K562 (cell line): ENCODE data around the gene BST1. TPM values are rescaled to one million over a fixed set of nuclear protein-coding genes. Genes with fewer than 3 reads are reported as not detected.

Source experiments
- ATAC-seq: fragments of 200-7000 bp; cut with Tn5 transposase; 3 replicates; pipeline ENCODE4 v1.9.1; 2020; ENCODE audit warnings: moderate library complexity
- BruUV-seq: library from RNA; stranded (reverse); fragments of 400-500 nt; replicated peaks from 2 replicates; lab custom pipeline; 2021; lab: Mats Ljungman, UMichigan
- CTCF ChIA-PET: fragments of 300-600 bp; formaldehyde crosslinking; extraction: SDS; loops from one replicate; lab custom pipeline; 2021; ENCODE audit warnings: low intra/inter-chr PET ratio; lab: Yijun Ruan, JAX
- POLR2A ChIA-PET: fragments of 300-600, 350-650 bp; sonication (Branson Sonifier 250); formaldehyde crosslinking; extraction: SDS; loops from one replicate; lab custom pipeline; 2021; ENCODE audit warnings: antibody characterized with exemption, inconsistent platforms; lab: Yijun Ruan, JAX
- DNase-seq, 4 experiments: peaks; one replicate each; pipeline versions ENCODE4 v3.0.0 to v3.0.0-alpha.2; 2011 to 2018; ENCODE audit warnings: low spot score in 3 of 4, mixed read lengths in 3 of 4; ENCODE audit errors: extremely low read depth in 1 of 4
- FAIRE-seq: peaks from 2 replicates; lab custom pipeline; 2011; peaks lifted over from hg19 to GRCh38; lab: Jason Lieb, UNC
- H2AFZ ChIP-seq: 2 replicates; pipeline ENCODE4 v1.6.0; 2011; ENCODE audit warnings: low read depth, low read length, control low read depth, inconsistent platforms
- H3K27ac ChIP-seq: fragments of 200-600 bp; 3 replicates; pipeline ENCODE4 v1.8.0; 2011; ENCODE audit warnings: low read depth, mild to moderate bottlenecking, control low read depth, inconsistent platforms, low read length, moderate library complexity, mixed read lengths; ENCODE audit errors: extremely low read depth
- H3K27me3 ChIP-seq, 2 experiments: fragments of 300-600 bp in 1 of 2; 2 replicates in 1 of 2; 3 replicates in 1 of 2; pipeline versions ENCODE4 v1.6.0 to v1.8.0; 2011; ENCODE audit warnings: inconsistent platforms in 2 of 2, low read length in 2 of 2, mild to moderate bottlenecking in 1 of 2, mixed read lengths in 1 of 2, moderate library complexity in 1 of 2; ENCODE audit not compliant: control insufficient read depth in 2 of 2, insufficient read depth in 2 of 2
- H3K36me3 ChIP-seq: fragments of 300-600 bp; 3 replicates; pipeline ENCODE4 v1.8.0; 2011; ENCODE audit warnings: mild to moderate bottlenecking, low read length, inconsistent platforms; ENCODE audit not compliant: control insufficient read depth, insufficient read depth
- H3K4me1 ChIP-seq, 2 experiments: fragments of 200-600 bp in 1 of 2; replicated peaks in 1 of 2; 2 replicates in 1 of 2; 3 replicates in 1 of 2; pipeline versions ENCODE4 v1.5.1 to v1.8.0; 2011; ENCODE audit warnings: inconsistent platforms in 2 of 2, low read length in 2 of 2, mild to moderate bottlenecking in 1 of 2, mixed read lengths in 1 of 2, moderate library complexity in 1 of 2; ENCODE audit not compliant: control insufficient read depth in 2 of 2, insufficient read depth in 2 of 2
- H3K4me2 ChIP-seq: 2 replicates; pipeline ENCODE4 v1.6.1; 2011; ENCODE audit warnings: low read length, control low read depth, inconsistent platforms, mixed read lengths; ENCODE audit not compliant: insufficient read depth
- H3K4me3 ChIP-seq: fragments of 200-600 bp; sonication (generic), shearing (Covaris generic); 2 replicates; pipeline ENCODE4 v1.5.1; 2016; ENCODE audit warnings: control low read depth, inconsistent platforms
- H3K79me2 ChIP-seq: fragments of 200-600 bp; 3 replicates; pipeline ENCODE4 v1.8.0; 2011; ENCODE audit warnings: low read length, inconsistent platforms; ENCODE audit not compliant: control insufficient read depth, insufficient read depth
- H3K9ac ChIP-seq, 2 experiments: 2 replicates each; pipeline versions ENCODE4 v1.6.0 to v1.6.1; 2011; ENCODE audit warnings: low read depth in 2 of 2, low read length in 2 of 2, control low read depth in 1 of 2, inconsistent platforms in 1 of 2, mild to moderate bottlenecking in 1 of 2, mixed read lengths in 1 of 2; ENCODE audit not compliant: insufficient read depth in 1 of 2
- H3K9me1 ChIP-seq: one replicate; pipeline ENCODE4 v1.6.0; 2011; ENCODE audit warnings: inconsistent platforms, mild to moderate bottlenecking, low read length, moderate library complexity; ENCODE audit not compliant: control insufficient read depth, insufficient read depth
- H3K9me3 ChIP-seq: replicated peaks from 2 replicates; pipeline ENCODE4 v1.5.1; 2011; ENCODE audit warnings: low read depth, low read length, inconsistent platforms; ENCODE audit not compliant: control insufficient read depth, insufficient read depth
- H4K20me1 ChIP-seq: replicated peaks from 2 replicates; pipeline ENCODE4 v1.6.1; 2011; ENCODE audit warnings: low read length, inconsistent platforms, mixed read lengths; ENCODE audit not compliant: control insufficient read depth, insufficient read depth
- ARID3B ChIP-seq: fragments of 250-450 bp; sonication (Bioruptor Pico); IDR thresholded peaks from 2 replicates; pipeline ENCODE4 v1.4.0; 2020; ENCODE audit warnings: borderline replicate concordance
- ETV5 ChIP-seq: sonication (generic); formaldehyde crosslinking; IDR thresholded peaks from 2 replicates; pipeline ENCODE4 v1.4.0; 2020; ENCODE audit warnings: low read depth, mild to moderate bottlenecking, missing genetic modification reagents
- ILF3 ChIP-seq: fragments of 450-650 bp; IDR thresholded peaks from 2 replicates; pipeline ENCODE4 v1.6.1; 2018; ENCODE audit warnings: antibody characterized with exemption, mild to moderate bottlenecking, moderate library complexity, borderline replicate concordance
- NR2C1 ChIP-seq, 2 experiments: fragments of 450-650 bp; IDR thresholded peaks; 2 replicates each; pipeline ENCODE4 v1.6.1; 2017; ENCODE audit warnings: mild to moderate bottlenecking in 2 of 2, antibody characterized with exemption in 1 of 2, inconsistent platforms in 1 of 2, missing compliant biosample characterization in 1 of 2, missing genetic modification characterization in 1 of 2
- PHB ChIP-seq: fragments of 250-450 bp; sonication (Bioruptor Pico); IDR thresholded peaks from 2 replicates; pipeline ENCODE4 v1.5.0; 2021
- POLR2B ChIP-seq: fragments of 450-650 bp; IDR thresholded peaks from 2 replicates; pipeline ENCODE4 v1.6.1; 2018; ENCODE audit warnings: low read depth; ENCODE audit not compliant: partially characterized antibody
- RFX5 ChIP-seq: IDR thresholded peaks from 2 replicates; pipeline ENCODE4 v1.6.1; 2011; ENCODE audit warnings: low read depth, mild to moderate bottlenecking, improper control_type of control experiment, low read length
- ZBTB8A ChIP-seq: fragments of 450-650 bp; IDR thresholded peaks from 2 replicates; pipeline ENCODE4 v1.6.1; 2018; ENCODE audit warnings: mild to moderate bottlenecking, moderate library complexity; ENCODE audit not compliant: partially characterized antibody
- ZFP30 ChIP-seq: fragments of 250-450 bp; sonication (Bioruptor Pico); IDR thresholded peaks from 2 replicates; pipeline ENCODE4 v1.8.0; 2022; ENCODE audit warnings: moderate library complexity, mild to moderate bottlenecking, inconsistent platforms, borderline replicate concordance
- ZNF280A ChIP-seq: fragments of 450-650 bp; IDR thresholded peaks from 2 replicates; pipeline ENCODE4 v1.6.1; 2018; ENCODE audit warnings: mild to moderate bottlenecking, low read depth; ENCODE audit not compliant: partially characterized antibody
- ZNF785 ChIP-seq: fragments of 250-450 bp; sonication (Bioruptor Pico); IDR thresholded peaks from 2 replicates; pipeline ENCODE4 v1.4.0; 2020; ENCODE audit warnings: mild to moderate bottlenecking
- WGBS: fragments of 100-300 bp; shearing (Covaris generic); methylation state at CpG from one replicate; pipeline ENCODE4 v1.1.6; 2016; ENCODE audit warnings: low coverage, mixed read lengths; ENCODE audit not compliant: insufficient coverage; ENCODE audit errors: missing lambda C conversion rate; 5-methylcytosine and 5-hydroxymethylcytosine counted together
- in situ Hi-C: fragments of 300-500 bp; cut with MboI; formaldehyde crosslinking; loops from 4 replicates; pipeline ENCODE4 v1.15.0; 2018; ENCODE audit warnings: inconsistent platforms, mixed read lengths
- intact Hi-C: fragments of 100-400 bp; cut with micrococcal nuclease; formaldehyde crosslinking; loops from 2 replicates; pipeline ENCODE4 v1.14.2; 2022
- polyA plus RNA-seq, 8 experiments: library from polyadenylated mRNA; depleted of rRNA in 4 of 8; stranded (reverse) in 5 of 8; unstranded in 3 of 8; fragments of >200 nt; fragmentation: Nextera tagmentation in 2 of 8; fragmentation: Illumina TruSeq in 1 of 8; extraction: Ambion mirVana in 2 of 8; extraction: Trizol in 1 of 8; gene quantifications; 2 replicates each; pipeline versions ENCODE4 v1.2.1 to v1.2.3, GENCODE V29; 2011 to 2014; ENCODE audit warnings: inconsistent platforms in 1 of 8, missing spikeins in 1 of 8
- total RNA-seq, 7 experiments: library from RNA; depleted of rRNA in 6 of 7; stranded (reverse); fragments of >200 nt in 6 of 7; fragmentation: Illumina TruSeq in 2 of 7; extraction: Trizol in 2 of 7; gene quantifications; 2 replicates each; pipeline versions ENCODE4 v1.2.1 to v1.2.3, GENCODE V29; 2011 to 2021; ENCODE audit warnings: low replicate concordance in 1 of 7

BST1 gene
- total and polyA plus RNA-seq, 9 of the 15 experiments (the other 6 are each of a cell fraction or from before 2014, with no cell fraction given), result 0.04 to 0.38 (median 0.07) TPM; not detected in 6

- H3K27me3 ChIP-seq, result peaks cover 0 to 14% of the 10 kb centered on the region in 2 experiments; a peak in 3 of 5 replicates
- WGBS, result 0% methylated on average over 3 of the region's 3 CpGs
- H3K4me3 ChIP-seq, result no peak overlapping the region
- H3K27ac ChIP-seq, result no peak overlapping the region
- H3K36me3 ChIP-seq, result no peaks in the 10 kb centered on the region
- peak; percentile 53 for TF ChIP-seq NR2C1 (IDR thresholded peaks at IDR 0.05)
- TF ChIP-seq NR2C1 (tag; IDR thresholded peaks at IDR 0.05), result no peak
- TF ChIP-seq POLR2B, result no peak
- TF ChIP-seq, all 486 proteins: peak for 1
- FAIRE-seq (no peak), ATAC-seq (no peak), DNase-seq (no peak)
- ChIA-PET POLR2A (no interaction called here), CTCF (no interaction called here)
- no peaks in the 10 kb centered on the region for H4K20me1 ChIP-seq
- no TSS peak for BruUV-seq
- in situ Hi-C loops (no loop called here), intact Hi-C loops (no loop called here)
- H3K9me1 ChIP-seq, result no peaks in the 10 kb centered on the region
- no peak overlapping the region for H3K9ac ChIP-seq
- H3K4me1 ChIP-seq, result no peaks in the 10 kb centered on the region
- H3K79me2 ChIP-seq, result no peaks in the 10 kb centered on the region
- no peak overlapping the region for H2AFZ ChIP-seq
- no peaks in the 10 kb centered on the region for H3K9me3 ChIP-seq
- H3K4me2 ChIP-seq, result no peak overlapping the region
Measured at GRCh38 chr4:15706646-15707362, 3.9 kb downstream of the BST1 start.

GRCh38 chr4:15707363-15707715 is 4.5 kb downstream of the BST1 start:
- H3K27me3 ChIP-seq, result peaks cover 0 to 14% of the 10 kb centered on the region in 2 experiments; a peak in 3 of 5 replicates
- H3K27ac ChIP-seq, result no peak overlapping the region
- ATAC-seq (no peak), DNase-seq (no peak), FAIRE-seq (no peak)
- no TSS peak for BruUV-seq
- H3K9ac ChIP-seq, result no peak overlapping the region
- CTCF ChIA-PET, result no interaction called here
- intact Hi-C loops, result no loop called here
- POLR2A ChIA-PET, result no interaction called here
- H3K36me3 ChIP-seq, result no peaks in the 10 kb centered on the region
- H3K4me2 ChIP-seq, result no peak overlapping the region
- H4K20me1 ChIP-seq, result no peaks in the 10 kb centered on the region
- H3K79me2 ChIP-seq, result no peaks in the 10 kb centered on the region
- H3K4me3 ChIP-seq, result no peak overlapping the region
- in situ Hi-C loops, result no loop called here
- H2AFZ ChIP-seq, result no peak overlapping the region
- H3K9me3 ChIP-seq, result no peaks in the 10 kb centered on the region
- WGBS, result 0% methylated on average over 7 of the region's 7 CpGs
- no peaks in the 10 kb centered on the region for H3K9me1 ChIP-seq
- no peaks in the 10 kb centered on the region for H3K4me1 ChIP-seq
- no peak for TF ChIP-seq ARID3B (CRISPR knock-in tag)
- TF ChIP-seq PHB (CRISPR knock-in tag), result no peak
- TF ChIP-seq ILF3, result no peak
- TF ChIP-seq ZNF280A, result no peak
- TF ChIP-seq ZBTB8A, result no peak
- TF ChIP-seq ETV5 (CRISPR knock-in tag), result no peak
- TF ChIP-seq ZFP30 (CRISPR knock-in tag), result no peak
- TF ChIP-seq RFX5, result no peak
- no peak for TF ChIP-seq ZNF785 (CRISPR knock-in tag)
